ENCODE measurements around the gene RAB11FIP5. TPM values are rescaled to one million over a fixed set of nuclear protein-coding genes. Genes with fewer than 3 reads are reported as not detected.

The RAB11FIP5 gene
- total and polyA plus RNA-seq, 9 of the 15 experiments (the other 6 are each of a cell fraction or from before 2014, with no cell fraction given), result 1.7 to 14.4 (median 6.4) TPM

DNA sequence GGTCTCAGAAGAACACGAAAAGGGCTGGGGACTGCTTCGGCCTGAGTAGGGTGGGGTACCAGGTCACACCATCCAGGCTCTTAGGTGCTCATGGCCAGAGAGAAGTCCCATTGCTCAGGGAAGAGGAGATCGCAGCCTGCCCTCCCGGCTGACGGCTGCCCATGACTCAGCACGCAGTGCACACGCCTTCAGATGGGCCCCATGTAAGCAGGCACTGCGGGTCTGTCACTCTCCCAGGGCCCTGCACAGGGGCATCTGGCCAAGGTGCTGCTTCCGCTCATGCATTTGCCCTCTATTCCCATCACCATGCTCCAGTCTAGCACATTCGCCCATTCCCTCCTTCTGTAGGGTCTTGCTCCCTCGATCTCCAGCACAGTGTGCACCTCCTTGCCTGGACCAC, 76.0 kb downstream of the RAB11FIP5 start:
- no peaks in the 10 kb centered on the region for H3K9me3 ChIP-seq (replicated peaks; ENCODE audit: control insufficient read depth, insufficient read depth, low read depth, low read length)
- H3K79me2 ChIP-seq (ENCODE audit: control insufficient read depth, insufficient read depth, low read length), result no peaks in the 10 kb centered on the region
- FAIRE-seq (peak; percentile 23), ATAC-seq (peak; percentile 87), DNase-seq (ENCODE audit: extremely low read depth in 1 of 4, low spot score in 3 of 4) (peak; percentile 32 to 38 (median 36))
- no peak overlapping the region for H3K4me3 ChIP-seq
- peak overlapping the region; percentile 23 to 81; a peak in 2 of 4 replicates for H3K9ac ChIP-seq (ENCODE audit: insufficient read depth in 1 of 2, low read depth in 2 of 2, low read length in 2 of 2)
- CTCF ChIA-PET (ENCODE audit: low intra/inter-chr PET ratio), result no interaction called here
- peaks cover 12 to 14% of the 10 kb centered on the region in 2 experiments; a peak in 4 of 5 replicates for H3K4me1 ChIP-seq (replicated peaks in 1 of 2; ENCODE audit: control insufficient read depth in 2 of 2, insufficient read depth in 2 of 2, low read length in 2 of 2)
- peak overlapping the region; percentile 83 for H2AFZ ChIP-seq (ENCODE audit: low read depth, low read length)
- H3K9me1 ChIP-seq (ENCODE audit: control insufficient read depth, insufficient read depth, low read length), result no peaks in the 10 kb centered on the region
- H3K27me3 ChIP-seq (ENCODE audit: control insufficient read depth in 2 of 2, insufficient read depth in 2 of 2, low read length in 2 of 2), result no peaks in the 10 kb centered on the region
- in situ Hi-C loops (cut with MboI), result no loop called here
- H4K20me1 ChIP-seq (replicated peaks; ENCODE audit: control insufficient read depth, insufficient read depth, low read length), result no peaks in the 10 kb centered on the region; the same call in 1 of the 2 replicates
- H3K4me2 ChIP-seq (ENCODE audit: insufficient read depth, low read length), result peak overlapping the region; percentile 10; the same call in 1 of the 2 replicates
- POLR2A ChIA-PET, result no interaction called here
- 43% methylated on average over 11 of the region's 11 CpGs for WGBS (ENCODE audit: insufficient coverage, low coverage, missing lambda C conversion rate)
- H3K36me3 ChIP-seq (ENCODE audit: control insufficient read depth, insufficient read depth, low read length), result peaks cover 24% of the 10 kb centered on the region; the same call in 1 of the 3 replicates
- intact Hi-C loops (cut with micrococcal nuclease), result no loop called here
- peak overlapping the region; percentile 63; the same call in 2 of the 3 replicates for H3K27ac ChIP-seq (ENCODE audit: extremely low read depth, low read depth, low read length)
- BruUV-seq (replicated peaks), result no TSS peak
- TF ChIP-seq BRF1 (IDR thresholded peaks at IDR 0.05; ENCODE audit: borderline replicate concordance, extremely low read depth, insufficient read length) (no peak), ZNF551 (CRISPR knock-in tag; IDR thresholded peaks at IDR 0.05) (no peak), C11orf30 (IDR thresholded peaks at IDR 0.05; ENCODE audit: low read depth) (peak; percentile 83), CCAR2 (IDR thresholded peaks at IDR 0.05; ENCODE audit: low read depth, low read length) (no peak), SNRNP70 (optimal IDR thresholded peaks at IDR 0.05; ENCODE audit: low read depth, low read length) (no peak), SMARCB1 (IDR thresholded peaks at IDR 0.05; ENCODE audit: insufficient read length, low read depth) (no peak), ETV5 (CRISPR knock-in tag; IDR thresholded peaks at IDR 0.05; ENCODE audit: low read depth) (no peak), NCOR1 (IDR thresholded peaks at IDR 0.05) (no peak), ZC3H8 (IDR thresholded peaks at IDR 0.05) (no peak)
- TF ChIP-seq, protein P1, sequence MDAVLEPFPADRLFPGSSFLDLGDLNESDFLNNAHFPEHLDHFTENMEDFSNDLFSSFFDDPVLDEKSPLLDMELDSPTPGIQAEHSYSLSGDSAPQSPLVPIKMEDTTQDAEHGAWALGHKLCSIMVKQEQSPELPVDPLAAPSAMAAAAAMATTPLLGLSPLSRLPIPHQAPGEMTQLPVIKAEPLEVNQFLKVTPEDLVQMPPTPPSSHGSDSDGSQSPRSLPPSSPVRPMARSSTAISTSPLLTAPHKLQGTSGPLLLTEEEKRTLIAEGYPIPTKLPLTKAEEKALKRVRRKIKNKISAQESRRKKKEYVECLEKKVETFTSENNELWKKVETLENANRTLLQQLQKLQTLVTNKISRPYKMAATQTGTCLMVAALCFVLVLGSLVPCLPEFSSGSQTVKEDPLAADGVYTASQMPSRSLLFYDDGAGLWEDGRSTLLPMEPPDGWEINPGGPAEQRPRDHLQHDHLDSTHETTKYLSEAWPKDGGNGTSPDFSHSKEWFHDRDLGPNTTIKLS (IDR thresholded peaks at IDR 0.05; ENCODE audit: borderline replicate concordance, low read depth), result no peak
- TF ChIP-seq, protein P2, sequence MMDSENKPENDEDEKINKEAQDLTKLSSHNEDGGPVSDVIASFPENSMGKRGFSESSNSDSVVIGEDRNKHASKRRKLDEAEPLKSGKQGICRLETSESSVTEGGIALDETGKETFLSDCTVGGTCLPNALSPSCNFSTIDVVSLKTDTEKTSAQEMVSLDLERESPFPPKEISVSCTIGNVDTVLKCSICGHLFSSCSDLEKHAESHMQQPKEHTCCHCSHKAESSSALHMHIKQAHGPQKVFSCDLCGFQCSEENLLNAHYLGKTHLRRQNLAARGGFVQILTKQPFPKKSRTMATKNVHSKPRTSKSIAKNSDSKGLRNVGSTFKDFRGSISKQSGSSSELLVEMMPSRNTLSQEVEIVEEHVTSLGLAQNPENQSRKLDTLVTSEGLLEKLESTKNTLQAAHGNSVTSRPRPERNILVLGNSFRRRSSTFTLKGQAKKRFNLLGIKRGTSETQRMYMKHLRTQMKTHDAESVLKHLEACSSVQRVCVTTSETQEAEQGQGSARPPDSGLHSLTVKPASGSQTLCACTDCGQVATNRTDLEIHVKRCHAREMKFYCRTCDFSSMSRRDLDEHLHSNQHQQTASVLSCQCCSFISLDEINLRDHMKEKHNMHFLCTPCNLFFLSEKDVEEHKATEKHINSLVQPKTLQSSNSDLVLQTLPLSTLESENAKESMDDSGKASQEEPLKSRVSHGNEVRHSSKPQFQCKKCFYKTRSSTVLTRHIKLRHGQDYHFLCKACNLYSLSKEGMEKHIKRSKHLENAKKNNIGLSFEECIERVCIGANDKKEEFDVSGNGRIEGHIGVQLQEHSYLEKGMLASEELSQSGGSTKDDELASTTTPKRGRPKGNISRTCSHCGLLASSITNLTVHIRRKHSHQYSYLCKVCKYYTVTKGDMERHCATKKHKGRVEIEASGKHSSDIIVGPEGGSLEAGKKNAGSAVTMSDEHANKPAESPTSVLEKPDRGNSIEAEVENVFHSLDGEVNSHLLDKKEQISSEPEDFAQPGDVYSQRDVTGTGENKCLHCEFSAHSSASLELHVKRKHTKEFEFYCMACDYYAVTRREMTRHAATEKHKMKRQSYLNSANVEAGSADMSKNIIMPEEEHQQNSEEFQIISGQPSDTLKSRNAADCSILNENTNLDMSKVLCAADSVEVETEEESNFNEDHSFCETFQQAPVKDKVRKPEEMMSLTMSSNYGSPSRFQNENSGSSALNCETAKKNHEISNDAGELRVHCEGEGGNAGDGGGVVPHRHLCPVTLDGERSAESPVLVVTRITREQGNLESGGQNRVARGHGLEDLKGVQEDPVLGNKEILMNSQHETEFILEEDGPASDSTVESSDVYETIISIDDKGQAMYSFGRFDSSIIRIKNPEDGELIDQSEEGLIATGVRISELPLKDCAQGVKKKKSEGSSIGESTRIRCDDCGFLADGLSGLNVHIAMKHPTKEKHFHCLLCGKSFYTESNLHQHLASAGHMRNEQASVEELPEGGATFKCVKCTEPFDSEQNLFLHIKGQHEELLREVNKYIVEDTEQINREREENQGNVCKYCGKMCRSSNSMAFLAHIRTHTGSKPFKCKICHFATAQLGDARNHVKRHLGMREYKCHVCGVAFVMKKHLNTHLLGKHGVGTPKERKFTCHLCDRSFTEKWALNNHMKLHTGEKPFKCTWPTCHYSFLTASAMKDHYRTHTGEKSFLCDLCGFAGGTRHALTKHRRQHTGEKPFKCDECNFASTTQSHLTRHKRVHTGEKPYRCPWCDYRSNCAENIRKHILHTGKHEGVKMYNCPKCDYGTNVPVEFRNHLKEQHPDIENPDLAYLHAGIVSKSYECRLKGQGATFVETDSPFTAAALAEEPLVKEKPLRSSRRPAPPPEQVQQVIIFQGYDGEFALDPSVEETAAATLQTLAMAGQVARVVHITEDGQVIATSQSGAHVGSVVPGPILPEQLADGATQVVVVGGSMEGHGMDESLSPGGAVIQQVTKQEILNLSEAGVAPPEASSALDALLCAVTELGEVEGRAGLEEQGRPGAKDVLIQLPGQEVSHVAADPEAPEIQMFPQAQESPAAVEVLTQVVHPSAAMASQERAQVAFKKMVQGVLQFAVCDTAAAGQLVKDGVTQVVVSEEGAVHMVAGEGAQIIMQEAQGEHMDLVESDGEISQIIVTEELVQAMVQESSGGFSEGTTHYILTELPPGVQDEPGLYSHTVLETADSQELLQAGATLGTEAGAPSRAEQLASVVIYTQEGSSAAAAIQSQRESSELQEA (IDR thresholded peaks at IDR 0.05; ENCODE audit: low read depth), result no peak
- TF ChIP-seq, protein P3, sequence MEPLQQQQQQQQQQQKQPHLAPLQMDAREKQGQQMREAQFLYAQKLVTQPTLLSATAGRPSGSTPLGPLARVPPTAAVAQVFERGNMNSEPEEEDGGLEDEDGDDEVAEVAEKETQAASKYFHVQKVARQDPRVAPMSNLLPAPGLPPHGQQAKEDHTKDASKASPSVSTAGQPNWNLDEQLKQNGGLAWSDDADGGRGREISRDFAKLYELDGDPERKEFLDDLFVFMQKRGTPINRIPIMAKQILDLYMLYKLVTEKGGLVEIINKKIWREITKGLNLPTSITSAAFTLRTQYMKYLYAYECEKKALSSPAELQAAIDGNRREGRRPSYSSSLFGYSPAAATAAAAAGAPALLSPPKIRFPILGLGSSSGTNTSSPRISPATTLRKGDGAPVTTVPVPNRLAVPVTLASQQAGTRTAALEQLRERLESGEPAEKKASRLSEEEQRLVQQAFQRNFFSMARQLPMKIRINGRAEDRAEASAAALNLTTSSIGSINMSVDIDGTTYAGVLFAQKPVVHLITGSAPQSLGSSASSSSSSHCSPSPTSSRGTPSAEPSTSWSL (CRISPR knock-in tag; IDR thresholded peaks at IDR 0.05; ENCODE audit: borderline replicate concordance), result no peak
